H1 (cell line): ENCODE measurements around the gene WDR33. TPM values are rescaled to one million over a fixed set of nuclear protein-coding genes. Genes with fewer than 3 reads are reported as not detected.

Experiments used
- CTCF ChIA-PET: fragments of 300-600 bp; sonication (Branson Sonifier 250); formaldehyde crosslinking; loops from one replicate; lab custom pipeline; 2021; ENCODE audit not compliant: partially characterized antibody; lab: Charles Lee
- POLR2A ChIA-PET: fragments of 300-600 bp; sonication (Branson Sonifier 250); formaldehyde crosslinking; loops from one replicate; lab custom pipeline; 2021; ENCODE audit warnings: inconsistent platforms; ENCODE audit not compliant: partially characterized antibody; lab: Charles Lee
- DNase-seq, 2 experiments: peaks; one replicate each; pipeline versions ENCODE4 v3.0.0 to v3.0.0-alpha.2; 2010 to 2022; ENCODE audit warnings: low spot score in 2 of 2, low read depth in 1 of 2, mixed read lengths in 1 of 2
- FAIRE-seq: peaks from 2 replicates; lab custom pipeline; 2011; peaks lifted over from hg19 to GRCh38; lab: Jason Lieb, UNC
- H2AFZ ChIP-seq: 2 replicates; pipeline ENCODE4 v1.8.1; 2012; ENCODE audit warnings: low read length, inconsistent platforms
- H2AK5ac ChIP-seq: 2 replicates; pipeline ENCODE4 v1.6.1; 2013; ENCODE audit warnings: low read depth, low read length
- H2BK120ac ChIP-seq: replicated peaks from 2 replicates; pipeline ENCODE3; 2013; ENCODE audit warnings: low read depth, low read length, inconsistent platforms
- H2BK12ac ChIP-seq: 2 replicates; pipeline ENCODE4 v1.6.1; 2013; ENCODE audit warnings: low read depth, low read length
- H2BK15ac ChIP-seq: 2 replicates; pipeline ENCODE4 v1.6.1; 2013; ENCODE audit warnings: low read length
- H2BK20ac ChIP-seq: 2 replicates; pipeline ENCODE4 v1.6.1; 2013; ENCODE audit warnings: low read length
- H2BK5ac ChIP-seq: 2 replicates; pipeline ENCODE4 v1.6.1; 2013; ENCODE audit warnings: low read depth, low read length
- H3K14ac ChIP-seq: 2 replicates; pipeline ENCODE4 v1.6.1; 2013; ENCODE audit warnings: inconsistent platforms; ENCODE audit not compliant: insufficient read length
- H3K18ac ChIP-seq: 2 replicates; pipeline ENCODE4 v1.6.1; 2013; ENCODE audit warnings: low read length; ENCODE audit errors: extremely low read depth
- H3K23ac ChIP-seq: 2 replicates; pipeline ENCODE4 v1.6.1; 2013; ENCODE audit warnings: inconsistent platforms; ENCODE audit not compliant: insufficient read length
- H3K23me2 ChIP-seq: 2 replicates; pipeline ENCODE4 v1.6.1; 2013; ENCODE audit warnings: low read depth, low read length
- H3K27ac ChIP-seq: 2 replicates; pipeline ENCODE4 v1.6.1; 2011; ENCODE audit warnings: low read depth, low read length, inconsistent platforms
- H3K27me3 ChIP-seq, 4 experiments: replicated peaks in 1 of 4; 1 replicate in 1 of 4; 2 replicates in 3 of 4; pipeline versions ENCODE4 v1.6.1 to v1.8.1; 2011 to 2013; ENCODE audit warnings: low read length in 3 of 4, mild to moderate bottlenecking in 3 of 4, inconsistent platforms in 2 of 4, mixed read lengths in 2 of 4, moderate library complexity in 1 of 4; ENCODE audit not compliant: control insufficient read depth in 3 of 4, insufficient read depth in 3 of 4; ENCODE audit errors: extremely low read depth in 1 of 4
- H3K36me3 ChIP-seq, 4 experiments: 2 replicates each; pipeline versions ENCODE4 v1.6.1 to v1.8.1; 2011 to 2013; ENCODE audit warnings: mild to moderate bottlenecking in 4 of 4, low read length in 3 of 4, moderate library complexity in 2 of 4, control low read depth in 1 of 4, inconsistent platforms in 1 of 4; ENCODE audit not compliant: insufficient read depth in 4 of 4, control insufficient read depth in 2 of 4
- H3K4ac ChIP-seq: replicated peaks from 2 replicates; pipeline ENCODE3; 2013; ENCODE audit warnings: low read length, low read depth, mixed read lengths, inconsistent platforms; ENCODE audit not compliant: insufficient read length
- H3K4me1 ChIP-seq, 4 experiments: replicated peaks in 1 of 4; 1 replicate in 1 of 4; 2 replicates in 3 of 4; pipeline versions ENCODE4 v1.6.1 to v1.8.1; 2011 to 2013; ENCODE audit warnings: low read length in 3 of 4, inconsistent platforms in 2 of 4, mixed read lengths in 1 of 4; ENCODE audit not compliant: insufficient read depth in 4 of 4, control insufficient read depth in 3 of 4
- H3K4me2 ChIP-seq, 2 experiments: 2 replicates each; pipeline versions ENCODE4 v1.6.1 to v1.8.1; 2011 to 2013; ENCODE audit warnings: low read depth in 2 of 2, low read length in 2 of 2, control low read depth in 1 of 2, inconsistent platforms in 1 of 2, mild to moderate bottlenecking in 1 of 2; ENCODE audit not compliant: insufficient read depth in 1 of 2
- H3K4me3 ChIP-seq, 4 experiments: fragments of 200-600, 300-600 bp in 1 of 4; sonication (generic), shearing (Covaris generic), sonication (Bioruptor Twin) in 1 of 4; 2 replicates each; pipeline versions ENCODE4 v1.5.1 to v1.8.1; 2011 to 2016; ENCODE audit warnings: low read length in 4 of 4, low read depth in 3 of 4, control low read depth in 2 of 4, inconsistent platforms in 2 of 4, mild to moderate bottlenecking in 2 of 4, mixed read lengths in 1 of 4, moderate library complexity in 1 of 4; ENCODE audit not compliant: insufficient read depth in 2 of 4; ENCODE audit errors: extremely low read depth in 1 of 4
- H3K56ac ChIP-seq: replicated peaks from 2 replicates; pipeline ENCODE3; 2013; ENCODE audit warnings: low read depth, mild to moderate bottlenecking, mixed read lengths, low read length, inconsistent platforms; ENCODE audit not compliant: insufficient read length
- H3K79me1 ChIP-seq: 2 replicates; pipeline ENCODE4 v1.6.1; 2013; ENCODE audit warnings: low read depth, low read length, control low read depth
- H3K79me2 ChIP-seq, 2 experiments: 2 replicates each; pipeline versions ENCODE4 v1.6.1 to v1.8.1; 2012 to 2013; ENCODE audit warnings: low read length in 2 of 2, mild to moderate bottlenecking in 2 of 2, inconsistent platforms in 1 of 2; ENCODE audit not compliant: insufficient read depth in 2 of 2, control insufficient read depth in 1 of 2
- H3K9ac ChIP-seq, 4 experiments: replicated peaks in 1 of 4; 1 replicate in 1 of 4; 2 replicates in 3 of 4; pipeline versions ENCODE4 v1.6.1 to v1.8.1; 2011 to 2013; ENCODE audit warnings: low read depth in 3 of 4, low read length in 3 of 4, control low read depth in 2 of 4, mild to moderate bottlenecking in 2 of 4, moderate library complexity in 2 of 4, inconsistent platforms in 1 of 4; ENCODE audit errors: extremely low read depth in 1 of 4
- H3K9me3 ChIP-seq, 2 experiments: 2 replicates each; pipeline versions ENCODE4 v1.6.1 to v1.8.1; 2012 to 2013; ENCODE audit warnings: mild to moderate bottlenecking in 2 of 2, moderate library complexity in 2 of 2, control low read depth in 1 of 2, inconsistent platforms in 1 of 2, low read depth in 1 of 2, low read length in 1 of 2, mixed read lengths in 1 of 2; ENCODE audit not compliant: insufficient read depth in 2 of 2
- H4K20me1 ChIP-seq, 2 experiments: replicated peaks in 1 of 2; 2 replicates each; pipeline versions ENCODE3 to v1.8.1; 2011 to 2013; ENCODE audit warnings: inconsistent platforms in 2 of 2, low read length in 2 of 2, mild to moderate bottlenecking in 1 of 2; ENCODE audit not compliant: insufficient read depth in 2 of 2, control insufficient read depth in 1 of 2
- H4K5ac ChIP-seq: 2 replicates; pipeline ENCODE4 v1.6.1; 2013; ENCODE audit warnings: low read length, low read depth, mixed read lengths, inconsistent platforms; ENCODE audit not compliant: insufficient read length
- H4K8ac ChIP-seq: 2 replicates; pipeline ENCODE4 v1.8.0; 2013; ENCODE audit warnings: mild to moderate bottlenecking, moderate library complexity, low read length, inconsistent platforms; ENCODE audit not compliant: insufficient read depth; ENCODE audit errors: extremely low read depth
- H4K91ac ChIP-seq: replicated peaks from 2 replicates; pipeline ENCODE3; 2013; ENCODE audit warnings: low read length, mixed read lengths, inconsistent platforms; ENCODE audit not compliant: insufficient read length
- BRCA1 ChIP-seq: IDR thresholded peaks from 2 replicates; pipeline ENCODE4 v1.6.1; 2012; ENCODE audit warnings: low read depth, low read length, improper control_type of control experiment
- CHD1 ChIP-seq: IDR thresholded peaks from 2 replicates; pipeline ENCODE4 v1.6.1; 2012; ENCODE audit warnings: low read depth, low read length, improper control_type of control experiment
- CREB1 ChIP-seq: IDR thresholded peaks from 2 replicates; pipeline ENCODE4 v1.6.1; 2012; ENCODE audit warnings: inconsistent platforms
- POLR2A ChIP-seq, 2 experiments: IDR thresholded peaks; 1 replicate in 1 of 2; 2 replicates in 1 of 2; pipeline ENCODE4 v1.6.1; 2011; ENCODE audit warnings: low read depth in 2 of 2, low read length in 2 of 2, mild to moderate bottlenecking in 2 of 2; ENCODE audit errors: control extremely low read depth in 1 of 2
- RFX5 ChIP-seq: IDR thresholded peaks from 2 replicates; pipeline ENCODE4 v1.6.1; 2011; ENCODE audit warnings: low read depth, low read length, improper control_type of control experiment, borderline replicate concordance
- WGBS, 2 experiments: shearing (Covaris generic) in 1 of 2; methylation state at CpG; one replicate each; pipeline versions ENCODE4 v1.1.6 to v1.1.7; 2013 to 2015; ENCODE audit warnings: low lambda C conversion rate in 2 of 2, mixed read lengths in 2 of 2, inconsistent platforms in 1 of 2, low coverage in 1 of 2, missing lambda C conversion rate in 1 of 2; ENCODE audit not compliant: insufficient replicate concordance in 2 of 2, insufficient coverage in 1 of 2, insufficient read length in 1 of 2; ENCODE audit errors: extremely low coverage in 1 of 2, missing lambda C conversion rate in 1 of 2; 5-methylcytosine and 5-hydroxymethylcytosine counted together
- polyA plus RNA-seq, 7 experiments: library from polyadenylated mRNA; depleted of rRNA in 3 of 7; stranded (reverse) in 5 of 7; unstranded in 2 of 7; fragments of >200 nt in 5 of 7; fragments of 200-250 nt in 2 of 7; gene quantifications; 1 replicate in 5 of 7; 2 replicates in 1 of 7; 4 replicates in 1 of 7; pipeline versions ENCODE4 v1.2.1 to v1.2.3, GENCODE V29; 2011 to 2013; ENCODE audit warnings: missing spikeins in 2 of 7, mixed read lengths in 2 of 7
- total RNA-seq: library from RNA; stranded (reverse); fragmentation: NEBNext Ultra II Directional; extraction: Animal tissue kit (Norgen Biotek cat#: 25700); gene quantifications from 2 replicates; pipeline ENCODE4 v1.2.1, GENCODE V29; 2021
- TF ChIP-seq, protein P1 (sequence below): IDR thresholded peaks from 2 replicates; pipeline ENCODE4 v1.6.1; 2012; ENCODE audit warnings: inconsistent platforms
- TF ChIP-seq, protein P2 (sequence below): IDR thresholded peaks from 2 replicates; pipeline ENCODE4 v1.6.1; 2012; ENCODE audit warnings: inconsistent platforms
- TF ChIP-seq, protein P3 (sequence below), 3 experiments: IDR thresholded peaks; 1 replicate in 2 of 3; 2 replicates in 1 of 3; pipeline versions ENCODE4 v1.5.1 to v1.6.1; 2011; ENCODE audit warnings: low read length in 3 of 3, mild to moderate bottlenecking in 3 of 3, inconsistent platforms in 2 of 3, low read depth in 1 of 3, moderate library complexity in 1 of 3; ENCODE audit not compliant: insufficient read depth in 1 of 3; ENCODE audit errors: control extremely low read depth in 1 of 3

WDR33 gene
- total and polyA plus RNA-seq, 2 of the 8 experiments (the other 6 are each of a cell fraction or from before 2014, with no cell fraction given), result 18.1 to 82.7 TPM

DNA sequence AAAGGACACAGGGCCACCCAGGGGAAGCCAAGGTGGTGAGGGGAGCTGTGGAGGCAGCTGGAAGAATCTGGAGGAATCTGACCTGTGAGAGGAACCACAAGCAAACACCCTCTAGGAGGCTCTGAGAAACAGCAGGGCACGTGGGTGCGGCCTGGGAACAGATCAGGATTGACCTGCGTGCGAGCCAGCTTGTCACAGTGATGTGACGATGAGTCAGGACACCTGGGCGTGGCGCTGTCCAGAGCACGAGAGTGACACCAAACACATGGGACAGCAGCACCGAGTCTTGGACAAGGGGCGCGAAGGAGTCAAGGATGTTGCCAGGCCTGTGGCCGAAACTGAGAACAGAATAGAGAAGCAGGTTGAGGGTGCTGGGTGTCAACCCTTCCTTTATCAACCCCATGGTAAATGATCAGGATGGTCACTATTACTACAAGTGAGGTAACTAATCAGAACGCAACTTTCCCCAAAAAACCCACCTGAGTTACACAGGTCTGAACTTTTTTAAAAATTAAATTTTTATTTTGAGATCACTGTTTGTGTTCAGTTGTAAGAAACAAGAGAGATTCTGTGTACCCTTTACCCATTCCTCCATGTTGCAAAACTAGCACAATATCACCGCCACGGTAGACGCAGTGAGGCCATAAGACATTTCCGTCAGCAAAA, 110.3 kb downstream of the WDR33 start:
- Histone ChIP-seq H4K91ac (peak overlapping the region; percentile 58), H4K5ac (peak overlapping the region; percentile 79), H3K9me3 (no peaks in the 10 kb centered on the region), H2BK120ac (no peak overlapping the region), H3K4me2 (peak overlapping the region; percentile 59 to 99), H3K27me3 (no peaks in the 10 kb centered on the region), H3K56ac (peak overlapping the region; percentile 17), H2BK20ac (no peak overlapping the region), H3K4me1 (peaks cover 0 to 4% (median 3%) of the 10 kb centered on the region in 4 experiments; a peak in 6 of 7 replicates), H4K8ac (peak overlapping the region; percentile 94), H2BK15ac (no peak overlapping the region), H3K4me3 (peak overlapping the region; percentile 61 to 80 (median 63)), H3K4ac (no peak overlapping the region), H3K79me2 (peaks cover 0 to 13% of the 10 kb centered on the region in 2 experiments; a peak in 2 of 4 replicates), H2BK5ac (peak overlapping the region; percentile 80), H3K9ac (peak overlapping the region in 3 of 4 experiments; percentile 81 to 96 (median 94); a peak in 6 of 7 replicates), H2AK5ac (no peak overlapping the region; the same call in 1 of the 2 replicates), H2BK12ac (peak overlapping the region; percentile 52; the same call in 1 of the 2 replicates), H3K23ac (no peak overlapping the region), H2AFZ (peak overlapping the region; percentile 87; the same call in 1 of the 2 replicates), H4K20me1 (peaks cover 2 to 10% of the 10 kb centered on the region in 2 experiments), H3K23me2 (peaks cover 6% of the 10 kb centered on the region), H3K27ac (peak overlapping the region; percentile 96), H3K18ac (peak overlapping the region; percentile 89; the same call in 1 of the 2 replicates), H3K36me3 (peaks cover 0 to 17% (median under 1%) of the 10 kb centered on the region in 4 experiments; a peak in 5 of 8 replicates), H3K14ac (no peak overlapping the region), H3K79me1 (no peaks in the 10 kb centered on the region)
- CTCF ChIA-PET, result interaction anchor here (0.9 kb wide), 1 partner anchor 18 kb away, joined by 3 read pairs; no protein-coding TSS in a partner anchor
- FAIRE-seq, result peak; percentile 13
- POLR2A ChIA-PET, result interaction anchor here (0.9 to 2.6 kb wide), 8 partner anchors 10 to 111 kb away, joined by 3 to 10 read pairs (median 4); partner anchors contain the start of genes LIMS2 and WDR33
- peak; percentile 66 to 76 for DNase-seq
- WGBS, 2 experiments, result 29% methylated on average over 17 of the region's 17 CpGs; no CpG with 5 or more reads in 1 of the 2 experiments
- TF ChIP-seq CREB1 (peak; percentile 68; the same call in 1 of the 2 replicates), CHD1 (no peak), POLR2A (IDR thresholded peaks at IDR 0.05; ENCODE audit: control extremely low read depth in 1 of 2, low read depth in 2 of 2, low read length in 2 of 2) (peak in 1 of 2 experiments; percentile 36; a peak in 1 of 3 replicates), BRCA1 (no peak), RFX5 (no peak)
- TF ChIP-seq, protein P1, sequence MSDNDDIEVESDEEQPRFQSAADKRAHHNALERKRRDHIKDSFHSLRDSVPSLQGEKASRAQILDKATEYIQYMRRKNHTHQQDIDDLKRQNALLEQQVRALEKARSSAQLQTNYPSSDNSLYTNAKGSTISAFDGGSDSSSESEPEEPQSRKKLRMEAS, result peak; percentile 90
- TF ChIP-seq, protein P2, sequence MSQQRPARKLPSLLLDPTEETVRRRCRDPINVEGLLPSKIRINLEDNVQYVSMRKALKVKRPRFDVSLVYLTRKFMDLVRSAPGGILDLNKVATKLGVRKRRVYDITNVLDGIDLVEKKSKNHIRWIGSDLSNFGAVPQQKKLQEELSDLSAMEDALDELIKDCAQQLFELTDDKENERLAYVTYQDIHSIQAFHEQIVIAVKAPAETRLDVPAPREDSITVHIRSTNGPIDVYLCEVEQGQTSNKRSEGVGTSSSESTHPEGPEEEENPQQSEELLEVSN, result 0 out of 2 replicates have a peak, but pooled peaks have one; percentile 44
- TF ChIP-seq, protein P3, sequence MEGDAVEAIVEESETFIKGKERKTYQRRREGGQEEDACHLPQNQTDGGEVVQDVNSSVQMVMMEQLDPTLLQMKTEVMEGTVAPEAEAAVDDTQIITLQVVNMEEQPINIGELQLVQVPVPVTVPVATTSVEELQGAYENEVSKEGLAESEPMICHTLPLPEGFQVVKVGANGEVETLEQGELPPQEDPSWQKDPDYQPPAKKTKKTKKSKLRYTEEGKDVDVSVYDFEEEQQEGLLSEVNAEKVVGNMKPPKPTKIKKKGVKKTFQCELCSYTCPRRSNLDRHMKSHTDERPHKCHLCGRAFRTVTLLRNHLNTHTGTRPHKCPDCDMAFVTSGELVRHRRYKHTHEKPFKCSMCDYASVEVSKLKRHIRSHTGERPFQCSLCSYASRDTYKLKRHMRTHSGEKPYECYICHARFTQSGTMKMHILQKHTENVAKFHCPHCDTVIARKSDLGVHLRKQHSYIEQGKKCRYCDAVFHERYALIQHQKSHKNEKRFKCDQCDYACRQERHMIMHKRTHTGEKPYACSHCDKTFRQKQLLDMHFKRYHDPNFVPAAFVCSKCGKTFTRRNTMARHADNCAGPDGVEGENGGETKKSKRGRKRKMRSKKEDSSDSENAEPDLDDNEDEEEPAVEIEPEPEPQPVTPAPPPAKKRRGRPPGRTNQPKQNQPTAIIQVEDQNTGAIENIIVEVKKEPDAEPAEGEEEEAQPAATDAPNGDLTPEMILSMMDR (IDR thresholded peaks at IDR 0.05; ENCODE audit: control extremely low read depth in 1 of 3, insufficient read depth in 1 of 3, low read depth in 1 of 3, low read length in 3 of 3), result peak in 1 of 3 experiments; percentile 19; a peak in 1 of 4 replicates
